ENCODE measurements around the gene SLC5A10. TPM values are rescaled to one million over a fixed set of nuclear protein-coding genes. Genes with fewer than 3 reads are reported as not detected.
A peak's percentile ranks its signal among the peaks of the same experiment; 100 is the strongest.

SLC5A10 gene
- total and polyA plus RNA-seq, 5 donors from 2014 or later = 0.05 to 0.23 (median 0.16) TPM; not detected in 1

GRCh38 chr17:19009970-19010369 is 58.0 kb downstream of the SLC5A10 start:
- no peaks in the 10 kb centered on the region for H3K36me3 Mint-ChIP-seq
- H3K4me1 Mint-ChIP-seq = peaks cover 0 to 11% (median 6%) of the 10 kb centered on the region in 4 donors
- no peaks in the 10 kb centered on the region for H3K27me3 ChIP-seq (ENCODE audit: control insufficient read depth, insufficient read depth, low read length)
- H3K27ac Mint-ChIP-seq = peak overlapping the region in 1 of 3 donors; percentile 61
- H3K9me3 Mint-ChIP-seq = no peaks in the 10 kb centered on the region
- no peaks in the 10 kb centered on the region for H3K27me3 Mint-ChIP-seq
- no peaks in the 10 kb centered on the region for H3K36me3 ChIP-seq (ENCODE audit: control insufficient read depth, insufficient read depth, low read length)
- DNase-seq (no peak), ATAC-seq (ENCODE audit: low read depth in 2 of 2) (no peak)
- no peaks in the 10 kb centered on the region for H3K9me3 ChIP-seq (ENCODE audit: control insufficient read depth in 2 of 2, low read length in 2 of 2)
- no peak overlapping the region for H3K27ac ChIP-seq (ENCODE audit: insufficient read depth, low read length, poor library complexity, severe bottlenecking)
- H3K4me3 Mint-ChIP-seq = no peak overlapping the region
- peaks cover 3% of the 10 kb centered on the region for H3K4me1 ChIP-seq (ENCODE audit: control insufficient read depth, insufficient read depth, low read length, poor library complexity, severe bottlenecking)
- no peak overlapping the region for H3K4me3 ChIP-seq (ENCODE audit: low read depth, low read length)

DNA sequence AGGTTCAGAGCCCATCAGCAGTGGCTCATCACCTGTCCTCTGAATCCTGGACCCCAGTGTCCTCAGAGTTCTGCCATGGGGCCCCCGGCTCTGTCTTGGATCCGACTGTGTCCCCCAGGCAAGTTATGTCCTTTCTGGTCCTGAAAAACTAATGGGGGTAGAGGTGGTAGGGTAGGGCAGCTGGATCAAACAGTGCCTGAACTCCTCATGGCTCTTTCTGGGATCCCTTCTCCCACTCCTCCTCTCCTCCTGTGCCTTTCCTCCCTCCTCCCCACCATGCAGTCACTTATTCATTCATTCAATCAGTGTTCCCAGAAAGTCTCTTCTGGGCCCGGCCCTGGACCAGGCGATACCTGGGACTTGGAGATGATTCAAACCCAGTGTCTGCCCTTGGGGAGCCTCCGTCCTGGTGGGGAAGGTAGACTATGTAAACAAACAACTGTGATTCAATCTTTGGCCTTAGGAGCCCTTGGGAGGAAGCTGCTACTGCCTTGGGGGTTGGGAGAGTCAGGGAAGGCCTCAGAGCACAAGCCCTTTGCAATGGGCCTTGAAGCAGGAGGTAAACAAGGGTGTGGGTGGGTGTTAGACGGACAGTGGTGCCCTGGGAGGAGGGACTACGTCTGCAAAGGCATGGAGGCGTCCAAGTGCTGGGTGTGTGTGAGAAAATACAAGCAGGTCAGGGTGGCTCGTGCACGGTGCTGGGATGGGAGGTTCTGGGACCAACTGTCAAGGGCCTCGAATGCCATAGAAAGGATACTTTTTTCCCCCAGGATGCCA is 59.0 kb downstream of the SLC5A10 start:
- no peaks in the 10 kb centered on the region for H3K36me3 ChIP-seq (ENCODE audit: control insufficient read depth, insufficient read depth, low read length)
- no peaks in the 10 kb centered on the region for H3K36me3 Mint-ChIP-seq
- no peak for DNase-seq
- no peaks in the 10 kb centered on the region for H3K27me3 ChIP-seq (ENCODE audit: control insufficient read depth, insufficient read depth, low read length)
- H3K27ac ChIP-seq (ENCODE audit: insufficient read depth, low read length, poor library complexity, severe bottlenecking) = no peak overlapping the region
- no peaks in the 10 kb centered on the region for H3K9me3 Mint-ChIP-seq
- H3K4me3 ChIP-seq (ENCODE audit: low read depth, low read length) = no peak overlapping the region
- peaks cover 0 to 11% (median 8%) of the 10 kb centered on the region in 4 donors for H3K4me1 Mint-ChIP-seq
- H3K9me3 ChIP-seq (ENCODE audit: control insufficient read depth in 2 of 2, low read length in 2 of 2) = no peaks in the 10 kb centered on the region
- H3K27ac Mint-ChIP-seq = peak overlapping the region in 2 of 3 donors; percentile 46 to 65
- H3K27me3 Mint-ChIP-seq = no peaks in the 10 kb centered on the region
- no peak for ATAC-seq (ENCODE audit: low read depth in 2 of 2)
- H3K4me1 ChIP-seq (ENCODE audit: control insufficient read depth, insufficient read depth, low read length, poor library complexity, severe bottlenecking) = no peaks in the 10 kb centered on the region
- H3K4me3 Mint-ChIP-seq = peak overlapping the region in 1 of 4 donors; percentile 39

DNA sequence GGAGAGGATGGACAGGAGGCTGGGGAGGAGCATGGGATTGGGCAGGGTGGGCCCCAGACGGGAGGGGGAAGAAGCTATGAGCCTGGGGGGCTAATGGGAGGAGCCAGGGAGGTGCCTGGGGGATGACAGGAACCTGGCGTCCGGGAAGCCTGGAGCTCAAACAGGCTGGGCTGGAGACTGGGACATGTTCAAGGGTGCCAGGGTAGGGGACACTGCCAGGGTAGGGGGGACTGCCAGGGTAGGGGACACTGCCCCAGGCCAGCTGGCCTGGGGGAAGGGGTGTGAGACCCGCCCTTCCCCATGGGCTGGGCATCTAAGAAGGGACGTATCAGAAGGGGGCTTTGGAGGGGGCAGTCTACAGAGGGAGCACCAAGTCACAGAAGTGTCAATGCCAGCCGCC is 59.6 kb downstream of the SLC5A10 start:
- DNase-seq (no peak), ATAC-seq (ENCODE audit: low read depth in 2 of 2) (no peak)
- no peaks in the 10 kb centered on the region for H3K9me3 ChIP-seq (ENCODE audit: control insufficient read depth in 2 of 2, low read length in 2 of 2)
- no peaks in the 10 kb centered on the region for H3K27me3 ChIP-seq (ENCODE audit: control insufficient read depth, insufficient read depth, low read length)
- no peaks in the 10 kb centered on the region for H3K27me3 Mint-ChIP-seq
- H3K4me1 Mint-ChIP-seq = peaks cover 0 to 11% (median 8%) of the 10 kb centered on the region in 4 donors
- no peak overlapping the region for H3K27ac ChIP-seq (ENCODE audit: insufficient read depth, low read length, poor library complexity, severe bottlenecking)
- no peaks in the 10 kb centered on the region for H3K36me3 ChIP-seq (ENCODE audit: control insufficient read depth, insufficient read depth, low read length)
- H3K4me3 ChIP-seq (ENCODE audit: low read depth, low read length) = no peak overlapping the region
- H3K4me3 Mint-ChIP-seq = no peak overlapping the region
- H3K9me3 Mint-ChIP-seq = no peaks in the 10 kb centered on the region
- no peaks in the 10 kb centered on the region for H3K4me1 ChIP-seq (ENCODE audit: control insufficient read depth, insufficient read depth, low read length, poor library complexity, severe bottlenecking)
- no peak overlapping the region for H3K27ac Mint-ChIP-seq
- H3K36me3 Mint-ChIP-seq = no peaks in the 10 kb centered on the region

- Histone ChIP-seq H3K4me1 (ENCODE audit: control insufficient read depth, insufficient read depth, low read length, poor library complexity, severe bottlenecking) (no peaks in the 10 kb centered on the region), H3K9me3 (ENCODE audit: control insufficient read depth in 2 of 2, low read length in 2 of 2) (no peaks in the 10 kb centered on the region), H3K27me3 (ENCODE audit: control insufficient read depth, insufficient read depth, low read length) (no peaks in the 10 kb centered on the region), H3K36me3 (ENCODE audit: control insufficient read depth, insufficient read depth, low read length) (no peaks in the 10 kb centered on the region), H3K4me3 (ENCODE audit: low read depth, low read length) (no peak overlapping the region), H3K27ac (ENCODE audit: insufficient read depth, low read length, poor library complexity, severe bottlenecking) (no peak overlapping the region)
- H3K9me3 Mint-ChIP-seq = no peaks in the 10 kb centered on the region
- H3K4me3 Mint-ChIP-seq = no peak overlapping the region
- H3K27me3 Mint-ChIP-seq = no peaks in the 10 kb centered on the region
- peaks cover 0 to 15% (median 5%) of the 10 kb centered on the region in 4 donors for H3K4me1 Mint-ChIP-seq
- H3K36me3 Mint-ChIP-seq = no peaks in the 10 kb centered on the region
- ATAC-seq (ENCODE audit: low read depth in 2 of 2) (no peak), DNase-seq (no peak)
- no peak overlapping the region for H3K27ac Mint-ChIP-seq
These were observed 60.5 kb downstream of the SLC5A10 start for GRCh38 chr17:19012171-19013080.

DNA sequence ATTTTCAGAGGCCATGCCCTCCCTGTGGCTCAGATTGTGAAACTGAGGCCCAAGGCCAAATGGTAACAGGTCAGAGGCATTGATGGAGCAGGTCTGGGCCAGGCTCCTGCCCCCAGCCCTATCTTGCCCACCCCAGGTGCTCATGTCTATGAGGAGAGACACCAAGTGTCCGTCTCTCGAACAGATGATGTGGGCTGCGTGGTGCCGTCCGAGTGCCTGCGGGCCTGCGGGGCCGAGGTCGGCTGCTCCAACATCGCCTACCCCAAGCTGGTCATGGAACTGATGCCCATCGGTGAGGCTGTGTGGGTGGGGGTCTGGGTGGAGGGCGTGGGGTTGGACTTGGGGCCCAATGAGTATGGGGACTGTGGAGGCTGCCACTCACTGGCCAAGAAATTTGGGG is 61.3 kb downstream of the SLC5A10 start:
- Histone ChIP-seq H3K27ac (ENCODE audit: insufficient read depth, low read length, poor library complexity, severe bottlenecking) (no peak overlapping the region), H3K4me3 (ENCODE audit: low read depth, low read length) (no peak overlapping the region), H3K27me3 (ENCODE audit: control insufficient read depth, insufficient read depth, low read length) (no peaks in the 10 kb centered on the region), H3K9me3 (ENCODE audit: control insufficient read depth in 2 of 2, low read length in 2 of 2) (no peaks in the 10 kb centered on the region), H3K36me3 (ENCODE audit: control insufficient read depth, insufficient read depth, low read length) (no peaks in the 10 kb centered on the region), H3K4me1 (ENCODE audit: control insufficient read depth, insufficient read depth, low read length, poor library complexity, severe bottlenecking) (no peaks in the 10 kb centered on the region)
- H3K9me3 Mint-ChIP-seq = no peaks in the 10 kb centered on the region
- H3K27me3 Mint-ChIP-seq = no peaks in the 10 kb centered on the region
- H3K4me3 Mint-ChIP-seq = no peak overlapping the region
- ATAC-seq (ENCODE audit: low read depth in 2 of 2) (no peak), DNase-seq (no peak)
- H3K36me3 Mint-ChIP-seq = no peaks in the 10 kb centered on the region
- H3K4me1 Mint-ChIP-seq = peaks cover 0 to 17% (median 4%) of the 10 kb centered on the region in 4 donors
- H3K27ac Mint-ChIP-seq = no peak overlapping the region

GRCh38 chr17:19013806-19014627 is 62.1 kb downstream of the SLC5A10 start:
- H3K27ac Mint-ChIP-seq = peak overlapping the region in 2 of 3 donors; percentile 26 to 67
- DNase-seq = no peak

DNA sequence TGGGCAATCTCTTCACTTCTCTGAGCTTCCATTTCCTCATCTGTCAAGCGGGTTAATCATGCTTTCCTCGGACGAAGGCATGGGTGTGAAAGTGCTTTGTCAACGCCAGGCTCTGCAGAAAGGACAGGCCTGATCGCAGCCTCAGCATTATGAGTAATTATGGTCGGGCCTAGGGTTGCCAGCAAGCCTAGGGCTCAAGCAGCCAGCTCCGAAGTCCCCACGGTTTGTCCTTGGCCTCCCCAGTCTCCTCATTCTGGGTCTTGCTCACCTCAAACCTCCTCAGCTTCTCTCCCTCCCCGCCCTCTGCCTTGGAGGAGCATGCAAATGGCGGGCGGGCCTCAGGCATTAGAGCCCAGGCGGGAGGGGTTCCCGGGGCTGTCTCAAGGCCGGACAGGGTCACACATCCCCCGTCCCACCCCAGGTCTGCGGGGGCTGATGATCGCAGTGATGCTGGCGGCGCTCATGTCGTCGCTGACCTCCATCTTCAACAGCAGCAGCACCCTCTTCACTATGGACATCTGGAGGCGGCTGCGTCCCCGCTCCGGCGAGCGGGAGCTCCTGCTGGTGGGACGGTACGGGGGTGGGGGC is 62.8 kb downstream of the SLC5A10 start:
- H3K27ac ChIP-seq (ENCODE audit: insufficient read depth, low read length, poor library complexity, severe bottlenecking) = no peak overlapping the region
- DNase-seq = no peak
- H3K4me3 ChIP-seq (ENCODE audit: low read depth, low read length) = no peak overlapping the region
- H3K4me1 Mint-ChIP-seq = peaks cover 0 to 17% (median 2%) of the 10 kb centered on the region in 4 donors
- no peak overlapping the region for H3K27ac Mint-ChIP-seq
- no peaks in the 10 kb centered on the region for H3K27me3 Mint-ChIP-seq
- H3K9me3 Mint-ChIP-seq = no peaks in the 10 kb centered on the region
- no peaks in the 10 kb centered on the region for H3K4me1 ChIP-seq (ENCODE audit: control insufficient read depth, insufficient read depth, low read length, poor library complexity, severe bottlenecking)
- no peaks in the 10 kb centered on the region for H3K36me3 ChIP-seq (ENCODE audit: control insufficient read depth, insufficient read depth, low read length)
- H3K36me3 Mint-ChIP-seq = no peaks in the 10 kb centered on the region
- H3K27me3 ChIP-seq (ENCODE audit: control insufficient read depth, insufficient read depth, low read length) = no peaks in the 10 kb centered on the region
- H3K4me3 Mint-ChIP-seq = no peak overlapping the region
- H3K9me3 ChIP-seq (ENCODE audit: control insufficient read depth in 2 of 2, low read length in 2 of 2) = no peaks in the 10 kb centered on the region
- no peak for ATAC-seq (ENCODE audit: low read depth in 2 of 2)

More at GRCh38 chr17:19013806-19014627, 62.1 kb downstream of the SLC5A10 start:
- no peaks in the 10 kb centered on the region for H3K27me3 Mint-ChIP-seq
- H3K36me3 Mint-ChIP-seq = no peaks in the 10 kb centered on the region
- H3K27me3 ChIP-seq (ENCODE audit: control insufficient read depth, insufficient read depth, low read length) = no peaks in the 10 kb centered on the region
- no peak overlapping the region for H3K4me3 Mint-ChIP-seq
- no peaks in the 10 kb centered on the region for H3K36me3 ChIP-seq (ENCODE audit: control insufficient read depth, insufficient read depth, low read length)
- peaks cover 0 to 17% (median 4%) of the 10 kb centered on the region in 4 donors for H3K4me1 Mint-ChIP-seq
- H3K4me1 ChIP-seq (ENCODE audit: control insufficient read depth, insufficient read depth, low read length, poor library complexity, severe bottlenecking) = no peaks in the 10 kb centered on the region
- H3K4me3 ChIP-seq (ENCODE audit: low read depth, low read length) = no peak overlapping the region
- H3K27ac ChIP-seq (ENCODE audit: insufficient read depth, low read length, poor library complexity, severe bottlenecking) = no peak overlapping the region
- H3K9me3 ChIP-seq (ENCODE audit: control insufficient read depth in 2 of 2, low read length in 2 of 2) = no peaks in the 10 kb centered on the region
- no peaks in the 10 kb centered on the region for H3K9me3 Mint-ChIP-seq
- no peak for ATAC-seq (ENCODE audit: low read depth in 2 of 2)

All from CD4-positive, CD25-positive, alpha-beta regulatory T cell (primary cell).